GM18867 (cell line): ENCODE data around the gene LELP1.
"Not testable (repeated sequence)": the region's sequence is repeated elsewhere in the genome, so short reads cannot be mapped to it uniquely, and the experiment has no call there.

Experiments
- ATAC-seq: cut with Tn5 transposase; IDR thresholded peaks from one replicate; pipeline ENCODE4 v1.9.1; 2021; ENCODE audit warnings: mild to moderate bottlenecking, moderate library complexity; ENCODE audit not compliant: unreplicated experiment

Gene LELP1

GRCh38 chr1:153203130-153203529, at the start of gene LELP1:
Gene LELP1 (plus strand): TSS chr1:153203430. CDS start chr1:153204708, 1,278 bp downstream.
- no peak for ATAC-seq

GRCh38 chr1:153155541-153155940, 47.7 kb upstream of the LELP1 start:
- ATAC-seq, result no peak

GRCh38 chr1:153168686-153169085, 34.5 kb upstream of the LELP1 start:
- ATAC-seq, result no peak

- no peak for ATAC-seq
Observed at GRCh38 chr1:153174624-153175023, 28.6 kb upstream of the LELP1 start.

GRCh38 chr1:153178922-153179321, 24.3 kb upstream of the LELP1 start:
- ATAC-seq, result no peak

- no peak for ATAC-seq
Observed at GRCh38 chr1:153180556-153180955, 22.7 kb upstream of the LELP1 start.

GRCh38 chr1:153188301-153188700, 14.9 kb upstream of the LELP1 start:
- not testable (repeated sequence) for ATAC-seq

GRCh38 chr1:153190373-153190772, 12.9 kb upstream of the LELP1 start:
- ATAC-seq, result no peak

- ATAC-seq, result no peak
Observed at GRCh38 chr1:153192697-153193096, 10.5 kb upstream of the LELP1 start.

GRCh38 chr1:153194331-153195050, 8.7 kb upstream of the LELP1 start:
- no peak for ATAC-seq

GRCh38 chr1:153195216-153195615, 8.0 kb upstream of the LELP1 start:
- ATAC-seq, result no peak

GRCh38 chr1:153202006-153202405, 1.2 kb upstream of the LELP1 start:
- no peak for ATAC-seq

- ATAC-seq, result no peak
Observed at GRCh38 chr1:153206631-153207030, 3.4 kb downstream of the LELP1 start.

- no peak for ATAC-seq
Observed at GRCh38 chr1:153210206-153210605, 7.0 kb downstream of the LELP1 start.

GRCh38 chr1:153212201-153212600, 9.0 kb downstream of the LELP1 start:
- no peak for ATAC-seq

- ATAC-seq, result no peak
Observed at GRCh38 chr1:153213519-153213918, 10.3 kb downstream of the LELP1 start.

GRCh38 chr1:153217212-153217611, 14.0 kb downstream of the LELP1 start, which contains the start of gene PRR9:
Gene PRR9 (plus strand): TSS chr1:153217584. CDS start chr1:153218145, 561 bp downstream.
- ATAC-seq, result no peak

GRCh38 chr1:153217744-153218416, 14.7 kb downstream of the LELP1 start:
- ATAC-seq, result no peak

GRCh38 chr1:153220606-153221303, 17.5 kb downstream of the LELP1 start:
- ATAC-seq, result no peak

GRCh38 chr1:153223040-153223891, 20.0 kb downstream of the LELP1 start:
- peak; percentile 88 for ATAC-seq

- no peak for ATAC-seq
Observed at GRCh38 chr1:153227810-153228209, 24.6 kb downstream of the LELP1 start.
